ENCODE results near the gene MAB21L4. TPM values are rescaled to one million over a fixed set of nuclear protein-coding genes. Genes with fewer than 3 reads are reported as not detected.
A peak's percentile ranks its signal among the peaks of the same experiment; 100 is the strongest.
"Not testable (repeated sequence)": the region's sequence is repeated elsewhere in the genome, so short reads cannot be mapped to it uniquely, and the experiment has no call there.

The MAB21L4 gene
- total RNA-seq, 1 experiment from 2014 or later = not detected

DNA sequence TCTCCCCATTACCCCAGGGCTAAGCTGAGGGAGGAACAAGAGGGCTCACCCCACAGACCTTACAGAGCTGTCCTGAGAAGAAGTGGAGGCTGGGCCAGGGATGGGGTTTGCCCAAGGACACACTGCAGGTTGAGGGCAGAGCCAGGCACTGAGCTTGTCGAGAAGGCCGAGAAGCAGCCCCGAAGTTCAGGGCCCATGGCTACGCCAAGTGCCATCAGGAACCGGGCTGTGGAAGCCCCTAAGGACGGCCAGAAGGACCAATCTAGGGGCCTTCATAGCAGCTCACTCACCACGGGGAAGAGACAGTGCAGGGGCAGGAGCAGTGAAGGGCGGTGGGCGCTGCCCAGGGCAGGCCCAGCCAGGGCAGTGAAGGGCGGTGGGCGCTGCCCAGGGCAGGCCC is 45.9 kb downstream of the MAB21L4 start:
- in situ Hi-C loops (cut with HindIII; ENCODE audit: low sequenced_read_pairs) = no loop called here

GRCh38 chr2:240848900-240849680 is 46.9 kb downstream of the MAB21L4 start:
- no peak for DNase-seq (ENCODE audit: low spot score)
- in situ Hi-C loops (cut with HindIII; ENCODE audit: low sequenced_read_pairs) = loop anchor here (5.0 kb wide), 1 partner anchor 43 kb away; no protein-coding TSS in a partner anchor

More for the DNA sequence above, 45.9 kb downstream of the MAB21L4 start:
- DNase-seq (ENCODE audit: low spot score) = no peak

GRCh38 chr2:240847817-240848216 is 48.1 kb downstream of the MAB21L4 start:
- no peak for DNase-seq (ENCODE audit: low spot score)
- in situ Hi-C loops (cut with HindIII; ENCODE audit: low sequenced_read_pairs) = loop anchor here (5.0 kb wide), 1 partner anchor 44 kb away; no protein-coding TSS in a partner anchor

- peak; percentile 57 for DNase-seq (ENCODE audit: low spot score)
Observed at GRCh38 chr2:240846873-240847595, 48.9 kb downstream of the MAB21L4 start.

GRCh38 chr2:240846309-240846708 is 49.6 kb downstream of the MAB21L4 start:
- not testable (repeated sequence) for DNase-seq (ENCODE audit: low spot score)
- in situ Hi-C loops (cut with HindIII; ENCODE audit: low sequenced_read_pairs) = loop anchor here (5.0 kb wide), 1 partner anchor 46 kb away; no protein-coding TSS in a partner anchor

More at GRCh38 chr2:240846873-240847595, 48.9 kb downstream of the MAB21L4 start:
- in situ Hi-C loops (cut with HindIII; ENCODE audit: low sequenced_read_pairs) = loop anchor here (5.0 kb wide), 1 partner anchor 45 kb away; no protein-coding TSS in a partner anchor

- in situ Hi-C loops (cut with HindIII; ENCODE audit: low sequenced_read_pairs) = no loop called here
- DNase-seq (ENCODE audit: low spot score) = peak; percentile 60
Observed at GRCh38 chr2:240840435-240841060, 55.4 kb downstream of the MAB21L4 start.

- in situ Hi-C loops (cut with HindIII; ENCODE audit: low sequenced_read_pairs) = no loop called here
- DNase-seq (ENCODE audit: low spot score) = no peak
Observed at GRCh38 chr2:240839152-240840143, 56.5 kb downstream of the MAB21L4 start.

GRCh38 chr2:240837621-240838020 is 58.3 kb downstream of the MAB21L4 start:
- no peak for DNase-seq (ENCODE audit: low spot score)
- in situ Hi-C loops (cut with HindIII; ENCODE audit: low sequenced_read_pairs) = no loop called here

DNA sequence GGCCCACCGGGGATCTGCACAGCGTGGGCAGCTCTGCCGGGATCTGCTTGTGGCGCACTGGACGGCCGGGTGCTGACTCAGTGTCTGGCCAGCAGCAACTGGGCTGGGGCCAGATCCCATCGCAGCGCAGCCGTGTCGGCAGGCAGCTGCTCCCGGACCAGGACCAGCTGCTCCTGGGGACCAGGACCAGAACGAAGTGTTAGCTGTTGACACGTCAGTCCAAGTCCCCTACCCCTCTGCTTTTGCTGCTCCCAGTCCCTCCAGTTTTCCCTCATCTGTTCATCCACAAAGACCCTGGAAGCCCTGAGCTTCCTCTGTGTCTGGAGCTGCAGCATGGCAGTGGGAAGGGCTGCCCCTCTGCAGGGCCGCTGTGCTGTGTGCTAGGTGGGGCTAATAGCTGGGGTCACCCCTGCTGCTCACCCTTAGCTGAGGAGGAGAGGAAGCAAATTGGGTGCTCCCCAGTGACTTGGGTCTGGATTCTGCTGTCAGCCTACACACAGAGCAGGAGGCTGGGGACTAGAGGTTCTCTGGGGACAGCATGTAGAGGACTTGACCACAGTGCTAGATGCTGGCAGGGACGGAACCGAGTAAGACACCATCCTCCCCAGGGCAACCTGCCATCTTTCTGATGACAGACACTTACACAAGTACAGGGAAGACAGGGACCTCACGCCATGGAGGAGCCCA is 59.0 kb downstream of the MAB21L4 start:
- in situ Hi-C loops (cut with HindIII; ENCODE audit: low sequenced_read_pairs) = no loop called here
- no peak for DNase-seq (ENCODE audit: low spot score)

Other genes starting within 250 kb of the MAB21L4 start
- not detected in 2 replicates for gene AQP12B, start 213.3 kb downstream of the MAB21L4 start, total RNA-seq (2014; rRNA removed; shearing (Covaris generic))
- gene AQP12A, start 204.3 kb downstream of the MAB21L4 start, total RNA-seq (2014; rRNA removed; shearing (Covaris generic)) = not detected in 2 replicates
- 15.3 and 24.9 TPM in 2 replicates for gene KIF1A, start 75.9 kb downstream of the MAB21L4 start, total RNA-seq (2014; rRNA removed; shearing (Covaris generic))
- gene AGXT, start 27.3 kb downstream of the MAB21L4 start, total RNA-seq (2014; rRNA removed; shearing (Covaris generic)) = not detected in 2 replicates
- gene CROCC2, start 10.2 kb upstream of the MAB21L4 start, total RNA-seq (2014; rRNA removed; shearing (Covaris generic)) = not detected in 2 replicates
- gene SNED1, start 102.5 kb upstream of the MAB21L4 start, total RNA-seq (2014; rRNA removed; shearing (Covaris generic)) = 0.07 and 2.2 TPM in 2 replicates
- 17.5 and 24.9 TPM in 2 replicates for gene MTERF4, start 206.1 kb upstream of the MAB21L4 start, total RNA-seq (2014; rRNA removed; shearing (Covaris generic))

All from G401 (cell line).